Hepatocyte (in vitro differentiated cells): Measurements from ENCODE around the gene RASAL2. TPM values are rescaled to one million over a fixed set of nuclear protein-coding genes. Genes with fewer than 3 reads are reported as not detected.

Experiments
- DNase-seq: peaks from one replicate; pipeline ENCODE4 v3.0.0-alpha.2; 2016; ENCODE audit warnings: low spot score
- H2AFZ ChIP-seq: fragments of 200-600 bp; sonication (generic); 2 replicates; pipeline ENCODE4 v1.6.0; 2016; ENCODE audit warnings: antibody characterized with exemption, mild to moderate bottlenecking
- H3K27ac ChIP-seq: fragments of 200-600 bp; sonication (generic); 2 replicates; pipeline ENCODE4 v1.5.1; 2016; ENCODE audit warnings: mild to moderate bottlenecking
- H3K27me3 ChIP-seq: fragments of 200-600 bp; sonication (generic); 2 replicates; pipeline ENCODE4 v1.6.1; 2016
- H3K36me3 ChIP-seq: fragments of 200-600 bp; sonication (generic); replicated peaks from 2 replicates; pipeline ENCODE4 v1.5.1; 2016; ENCODE audit warnings: low read depth; ENCODE audit not compliant: insufficient read depth
- H3K4me1 ChIP-seq: fragments of 200-600 bp; sonication (generic); 2 replicates; pipeline ENCODE4 v1.5.1; 2016; ENCODE audit warnings: mild to moderate bottlenecking, moderate library complexity; ENCODE audit not compliant: insufficient read depth
- H3K4me2 ChIP-seq: fragments of 200-600 bp; sonication (generic); 2 replicates; pipeline ENCODE4 v1.6.0; 2016
- H3K4me3 ChIP-seq: fragments of 200-600 bp; sonication (generic); 2 replicates; pipeline ENCODE4 v1.5.1; 2016; ENCODE audit warnings: mild to moderate bottlenecking
- H3K79me2 ChIP-seq: fragments of 200-600 bp; sonication (generic); 2 replicates; pipeline ENCODE4 v1.6.0; 2017; ENCODE audit warnings: mild to moderate bottlenecking
- H3K9me2 ChIP-seq: fragments of 200-600 bp; sonication (generic); replicated peaks from 2 replicates; pipeline ENCODE4 v1.6.0; 2017; ENCODE audit warnings: mild to moderate bottlenecking; ENCODE audit not compliant: insufficient read depth
- H3K9me3 ChIP-seq: fragments of 200-600 bp; sonication (generic); 2 replicates; pipeline ENCODE4 v1.5.1; 2016; ENCODE audit warnings: low read depth, mild to moderate bottlenecking
- H4K20me1 ChIP-seq: fragments of 200-600 bp; sonication (generic); 2 replicates; pipeline ENCODE4 v1.6.0; 2016; ENCODE audit warnings: mild to moderate bottlenecking; ENCODE audit not compliant: insufficient read depth, poor library complexity, severe bottlenecking
- EZH2 ChIP-seq: fragments of 200-600 bp; sonication (generic); IDR thresholded peaks from 2 replicates; pipeline ENCODE4 v1.6.1; 2016; ENCODE audit warnings: antibody characterized with exemption, mild to moderate bottlenecking, borderline replicate concordance
- EZH2phosphoT487 ChIP-seq: fragments of 200-600 bp; sonication (generic); IDR thresholded peaks from one replicate; pipeline ENCODE4 v1.6.1; 2018; ENCODE audit warnings: antibody characterized with exemption, mild to moderate bottlenecking, low read depth, moderate library complexity; ENCODE audit not compliant: unreplicated experiment, severe bottlenecking
- WGBS: methylation state at CpG from one replicate; pipeline ENCODE4 v1.1.6; 2016; ENCODE audit warnings: low lambda C conversion rate; ENCODE audit errors: missing lambda C conversion rate; 5-methylcytosine and 5-hydroxymethylcytosine counted together
- polyA plus RNA-seq: library from polyadenylated mRNA; unstranded; fragments of >200 nt; fragmentation: Nextera tagmentation; extraction: Ambion mirVana; gene quantifications from 2 replicates; pipeline ENCODE4 v1.2.1, GENCODE V29; 2016
- total RNA-seq: library from RNA; depleted of rRNA; stranded (reverse); fragments of >200 nt; gene quantifications from 2 replicates; pipeline ENCODE4 v1.2.3, GENCODE V29; 2014
- TF ChIP-seq, protein P1 (sequence below): fragments of 200-600 bp; sonication (generic); IDR thresholded peaks from 2 replicates; pipeline ENCODE4 v1.5.1; 2016; ENCODE audit warnings: antibody characterized with exemption, mild to moderate bottlenecking; ENCODE audit not compliant: poor library complexity

Gene RASAL2
- total and polyA plus RNA-seq, 2 experiments from 2014 or later = 8.7 to 24.0 TPM

DNA sequence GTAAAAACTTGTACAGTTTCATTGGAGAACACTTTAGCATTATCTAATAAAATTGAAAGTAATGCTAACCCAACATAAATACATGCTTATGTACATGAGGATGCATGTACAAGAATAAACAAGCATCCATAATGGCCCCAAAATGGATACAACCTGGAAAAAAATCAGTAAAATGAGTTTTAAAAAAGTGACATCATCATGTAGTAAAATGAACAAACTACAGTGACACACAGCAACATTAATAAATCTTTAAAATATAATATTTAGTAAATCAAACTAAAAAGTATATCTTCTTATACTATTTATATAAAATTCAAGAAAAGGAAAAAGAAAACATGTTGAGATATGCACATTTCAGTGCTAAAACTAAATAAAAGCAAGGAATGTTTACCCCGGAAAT is 262.4 kb downstream of the RASAL2 start:
- no peak for DNase-seq
- no peak overlapping the region for H3K4me3 ChIP-seq
- no peaks in the 10 kb centered on the region for H3K9me3 ChIP-seq
- peaks cover 14% of the 10 kb centered on the region for H3K79me2 ChIP-seq
- H3K4me1 ChIP-seq = no peaks in the 10 kb centered on the region
- no peak overlapping the region for H3K4me2 ChIP-seq
- H2AFZ ChIP-seq = no peak overlapping the region
- no peaks in the 10 kb centered on the region for H3K27me3 ChIP-seq
- no peaks in the 10 kb centered on the region for H4K20me1 ChIP-seq
- H3K36me3 ChIP-seq = no peaks in the 10 kb centered on the region
- 96% methylated on average over 1 of the region's 1 CpG for WGBS
- H3K27ac ChIP-seq = no peak overlapping the region
- TF ChIP-seq, protein P1, sequence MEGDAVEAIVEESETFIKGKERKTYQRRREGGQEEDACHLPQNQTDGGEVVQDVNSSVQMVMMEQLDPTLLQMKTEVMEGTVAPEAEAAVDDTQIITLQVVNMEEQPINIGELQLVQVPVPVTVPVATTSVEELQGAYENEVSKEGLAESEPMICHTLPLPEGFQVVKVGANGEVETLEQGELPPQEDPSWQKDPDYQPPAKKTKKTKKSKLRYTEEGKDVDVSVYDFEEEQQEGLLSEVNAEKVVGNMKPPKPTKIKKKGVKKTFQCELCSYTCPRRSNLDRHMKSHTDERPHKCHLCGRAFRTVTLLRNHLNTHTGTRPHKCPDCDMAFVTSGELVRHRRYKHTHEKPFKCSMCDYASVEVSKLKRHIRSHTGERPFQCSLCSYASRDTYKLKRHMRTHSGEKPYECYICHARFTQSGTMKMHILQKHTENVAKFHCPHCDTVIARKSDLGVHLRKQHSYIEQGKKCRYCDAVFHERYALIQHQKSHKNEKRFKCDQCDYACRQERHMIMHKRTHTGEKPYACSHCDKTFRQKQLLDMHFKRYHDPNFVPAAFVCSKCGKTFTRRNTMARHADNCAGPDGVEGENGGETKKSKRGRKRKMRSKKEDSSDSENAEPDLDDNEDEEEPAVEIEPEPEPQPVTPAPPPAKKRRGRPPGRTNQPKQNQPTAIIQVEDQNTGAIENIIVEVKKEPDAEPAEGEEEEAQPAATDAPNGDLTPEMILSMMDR = no peak
- TF ChIP-seq EZH2 (no peak), EZH2phosphoT487 (no peak)
- H3K9me2 ChIP-seq = no peaks in the 10 kb centered on the region

- Histone ChIP-seq H3K9me2 (no peaks in the 10 kb centered on the region), H2AFZ (no peak overlapping the region), H3K9me3 (no peaks in the 10 kb centered on the region), H4K20me1 (no peaks in the 10 kb centered on the region), H3K27ac (no peak overlapping the region), H3K36me3 (no peaks in the 10 kb centered on the region), H3K4me1 (no peaks in the 10 kb centered on the region), H3K79me2 (peaks cover 31% of the 10 kb centered on the region), H3K4me3 (no peak overlapping the region), H3K4me2 (no peak overlapping the region), H3K27me3 (no peaks in the 10 kb centered on the region)
- no peak for DNase-seq
- WGBS = 100% methylated on average over 1 of the region's 1 CpG
- TF ChIP-seq, protein P1 = no peak
- TF ChIP-seq EZH2 = no peak
- no peak for TF ChIP-seq EZH2phosphoT487
Observed at GRCh38 chr1:178358456-178358855, 264.6 kb downstream of the RASAL2 start.

DNA sequence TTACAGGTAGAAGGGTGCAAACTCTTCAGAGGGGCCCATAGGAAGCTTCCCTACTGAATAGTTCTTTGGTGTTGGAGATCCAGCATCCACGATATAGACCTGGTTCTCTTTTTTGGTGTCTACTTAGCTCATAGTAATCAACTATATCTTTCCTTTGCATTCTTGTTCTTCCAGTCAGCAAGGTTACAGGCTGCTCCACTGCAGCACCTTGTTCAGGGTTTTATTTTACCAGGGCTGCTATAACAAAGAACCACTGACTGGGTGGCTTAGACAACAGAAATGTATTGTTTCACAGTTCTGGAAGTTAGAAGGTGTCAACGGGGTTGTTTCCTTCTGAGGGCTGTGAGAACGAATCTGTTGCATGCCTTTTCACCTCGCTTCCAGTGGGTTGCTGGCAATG is 266.5 kb downstream of the RASAL2 start:
- no peaks in the 10 kb centered on the region for H3K4me1 ChIP-seq
- H3K79me2 ChIP-seq = peaks cover 33% of the 10 kb centered on the region
- H3K9me2 ChIP-seq = no peaks in the 10 kb centered on the region
- no peak for TF ChIP-seq EZH2phosphoT487
- TF ChIP-seq, protein P1 = no peak
- no peak for TF ChIP-seq EZH2
- no peak overlapping the region for H3K4me3 ChIP-seq
- H3K27ac ChIP-seq = no peak overlapping the region
- H2AFZ ChIP-seq = no peak overlapping the region
- no peaks in the 10 kb centered on the region for H3K9me3 ChIP-seq
- H3K4me2 ChIP-seq = no peak overlapping the region
- H3K27me3 ChIP-seq = no peaks in the 10 kb centered on the region
- WGBS = 80% methylated on average over 4 of the region's 4 CpGs
- no peaks in the 10 kb centered on the region for H3K36me3 ChIP-seq
- no peak for DNase-seq
- H4K20me1 ChIP-seq = no peaks in the 10 kb centered on the region

- DNase-seq = no peak
- no peaks in the 10 kb centered on the region for H3K27me3 ChIP-seq
- no peaks in the 10 kb centered on the region for H3K36me3 ChIP-seq
- H2AFZ ChIP-seq = no peak overlapping the region
- H3K27ac ChIP-seq = no peak overlapping the region
- WGBS = 94% methylated on average over 6 of the region's 6 CpGs
- TF ChIP-seq EZH2phosphoT487 (no peak), EZH2 (no peak)
- TF ChIP-seq, protein P1 = no peak
- no peak overlapping the region for H3K4me2 ChIP-seq
- H3K9me2 ChIP-seq = no peaks in the 10 kb centered on the region
- peaks cover 36% of the 10 kb centered on the region for H3K79me2 ChIP-seq
- H3K4me3 ChIP-seq = no peak overlapping the region
- H4K20me1 ChIP-seq = no peaks in the 10 kb centered on the region
- no peaks in the 10 kb centered on the region for H3K4me1 ChIP-seq
- H3K9me3 ChIP-seq = no peaks in the 10 kb centered on the region
Observed at GRCh38 chr1:178361847-178362246, 267.9 kb downstream of the RASAL2 start.
